HG02610 (cell line): ENCODE results near the gene IGHMBP2.
"Not testable (repeated sequence)": the region's sequence is repeated elsewhere in the genome, so short reads cannot be mapped to it uniquely, and the experiment has no call there.

ENCODE experiments used
- ATAC-seq: cut with Tn5 transposase; IDR thresholded peaks from one replicate; pipeline ENCODE4 v1.9.1; 2021; ENCODE audit warnings: mild to moderate bottlenecking, moderate library complexity; ENCODE audit not compliant: unreplicated experiment

IGHMBP2 gene

DNA sequence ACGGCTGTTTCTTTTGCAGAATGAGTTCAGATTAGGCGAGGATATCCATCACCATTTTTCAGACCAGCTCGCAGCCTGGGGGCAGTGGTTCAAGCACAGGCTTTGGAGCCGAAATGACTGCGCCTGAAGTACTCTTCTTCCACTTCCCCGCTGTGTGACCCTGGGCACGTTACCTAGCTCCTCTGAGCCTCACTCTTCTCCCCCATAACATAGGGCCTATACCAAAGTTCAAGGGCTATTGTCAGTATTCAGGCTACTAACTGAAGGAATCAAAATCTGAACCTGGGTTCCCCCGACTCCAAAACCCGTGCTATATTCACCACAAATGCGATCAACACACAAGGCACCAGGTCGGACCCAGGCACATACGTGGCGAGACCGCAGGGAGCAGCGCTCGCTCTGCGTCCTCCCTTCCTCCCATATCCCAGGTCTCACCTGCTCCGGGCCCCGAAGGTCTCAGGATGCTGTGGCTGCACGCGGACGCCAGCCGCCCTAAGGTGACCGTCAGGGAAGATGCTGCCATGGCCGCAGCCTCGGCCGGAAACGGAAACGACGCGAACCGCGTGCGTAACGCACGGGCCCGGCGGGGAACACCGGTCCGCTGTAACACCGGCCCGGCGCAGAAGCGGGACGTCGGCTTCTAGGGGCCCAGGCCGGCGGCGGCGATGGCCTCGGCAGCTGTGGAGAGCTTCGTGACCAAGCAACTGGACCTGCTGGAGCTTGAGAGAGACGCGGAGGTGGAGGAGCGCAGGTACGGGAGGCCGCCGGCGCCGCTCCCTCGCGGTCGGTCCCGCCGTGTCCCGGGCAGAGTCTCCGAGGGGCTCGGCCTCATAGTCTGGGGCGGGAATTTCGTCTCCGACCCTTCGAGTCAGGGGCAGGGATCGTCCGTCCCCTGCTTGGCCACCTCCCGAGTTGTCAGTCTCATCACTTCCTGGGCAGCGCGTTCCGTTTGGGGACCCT, at the start of gene IGHMBP2, which contains the start of gene MRPL21:
Gene IGHMBP2, plus strand, starts transcription at position 604 of the 960 bp plus-strand sequence. Its CDS starts 62 bp downstream, at position 666.
Gene MRPL21, minus strand, starts transcription at position 545 of the 960 bp plus-strand sequence. Its CDS starts 22 bp downstream, at position 523.
- ATAC-seq = peak; percentile 81

DNA sequence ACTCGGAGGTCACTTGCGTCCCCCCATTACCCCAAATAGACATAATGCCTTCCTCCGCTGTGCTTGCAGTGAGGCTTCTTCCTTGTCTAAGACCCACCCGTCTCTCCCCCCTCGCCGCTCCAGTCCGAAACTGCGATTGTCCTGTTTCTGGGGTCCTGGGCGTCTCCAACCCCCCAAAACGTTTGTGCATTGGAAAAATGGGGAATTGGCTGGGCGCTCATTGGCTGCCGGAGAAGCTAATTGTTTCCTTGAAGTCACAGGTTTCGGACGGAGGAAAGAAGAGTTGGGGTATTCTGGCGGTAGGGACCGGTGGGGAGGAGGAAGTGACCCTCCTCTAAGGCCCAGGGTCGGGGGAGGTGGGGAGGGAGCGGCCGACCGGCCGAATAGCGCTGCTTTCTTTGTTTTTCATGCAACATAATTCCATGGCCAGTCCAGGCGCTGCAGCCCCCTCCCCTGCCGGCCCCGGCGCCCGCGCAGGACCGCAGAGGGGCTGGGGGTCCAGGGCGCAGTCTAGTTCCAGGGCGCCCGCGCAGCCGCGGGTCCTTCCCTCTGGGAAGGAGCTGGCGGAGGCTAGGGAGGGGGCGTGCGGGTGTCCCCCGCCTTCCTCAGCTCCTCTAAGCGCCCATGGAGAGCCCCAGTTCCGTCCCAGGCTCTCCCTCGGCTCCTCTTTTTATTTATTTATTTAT, 49.3 kb upstream of the IGHMBP2 start:
- ATAC-seq = no peak

DNA sequence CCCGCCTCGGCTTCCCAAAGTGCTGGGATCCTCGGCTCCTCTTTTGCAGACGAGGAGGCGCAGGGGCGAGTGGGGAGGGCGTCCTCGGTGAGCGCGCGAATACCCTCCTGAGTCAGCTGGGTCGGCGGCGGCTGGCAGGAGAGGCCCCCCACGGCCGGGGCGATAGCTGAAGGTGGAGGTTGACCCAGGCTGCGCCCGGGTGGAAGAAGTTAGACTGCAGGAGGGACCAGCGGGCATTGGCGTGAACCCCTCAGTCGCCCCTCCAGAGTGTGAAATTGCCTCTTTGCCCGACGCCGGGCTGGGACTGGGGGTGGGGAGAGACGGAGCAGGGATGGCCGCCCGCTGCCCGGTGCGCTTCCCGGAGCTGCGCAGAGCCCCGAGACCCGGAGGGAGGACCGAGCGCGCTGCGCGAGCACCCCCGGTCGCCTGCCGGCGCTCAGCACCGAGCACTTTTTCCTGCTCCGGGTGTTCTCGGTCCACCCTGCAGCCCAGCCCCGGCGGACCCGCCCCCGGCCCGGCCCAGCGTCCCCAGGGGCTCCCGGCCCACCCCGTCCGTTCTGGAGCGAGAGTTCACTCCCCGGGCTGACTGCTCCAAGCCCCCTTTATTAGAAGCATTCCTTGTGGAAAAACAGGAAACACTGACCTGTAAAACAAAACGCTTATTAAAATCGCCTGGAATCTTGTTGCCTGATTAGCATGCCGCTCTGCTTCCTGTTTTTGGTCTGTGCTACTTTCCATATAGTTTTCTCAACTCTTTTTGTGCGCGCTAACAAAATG, 48.3 kb upstream of the IGHMBP2 start:
- no peak for ATAC-seq

DNA sequence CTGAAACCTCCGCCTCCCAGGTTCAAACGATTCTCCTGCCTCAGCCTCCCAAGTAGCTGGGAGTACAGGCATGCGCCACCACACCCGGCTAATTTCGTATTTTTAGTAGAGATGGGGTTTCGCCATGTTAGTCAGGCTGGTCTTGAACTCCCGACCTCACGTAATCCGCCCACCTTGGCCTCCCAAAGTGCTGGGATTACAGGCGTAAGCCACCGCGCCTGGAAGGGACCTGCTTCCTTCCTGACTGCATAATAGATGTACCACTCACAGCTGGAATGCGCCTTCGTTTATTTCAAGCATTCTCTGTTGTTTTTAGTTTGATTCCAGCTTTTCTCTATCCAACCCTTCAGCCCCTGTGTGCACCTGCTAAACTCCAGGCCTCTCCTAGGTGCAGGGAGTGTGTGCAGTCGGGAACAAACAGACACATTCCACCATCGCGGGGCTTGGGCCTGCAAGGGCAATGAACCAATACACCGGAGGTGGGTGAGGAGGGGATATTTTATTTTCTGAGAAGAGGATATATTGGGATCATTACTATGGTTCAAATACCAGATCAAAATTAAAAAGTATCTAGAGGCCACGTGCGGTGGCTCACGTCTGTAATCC, 47.2 kb upstream of the IGHMBP2 start:
- not testable (repeated sequence) for ATAC-seq

DNA sequence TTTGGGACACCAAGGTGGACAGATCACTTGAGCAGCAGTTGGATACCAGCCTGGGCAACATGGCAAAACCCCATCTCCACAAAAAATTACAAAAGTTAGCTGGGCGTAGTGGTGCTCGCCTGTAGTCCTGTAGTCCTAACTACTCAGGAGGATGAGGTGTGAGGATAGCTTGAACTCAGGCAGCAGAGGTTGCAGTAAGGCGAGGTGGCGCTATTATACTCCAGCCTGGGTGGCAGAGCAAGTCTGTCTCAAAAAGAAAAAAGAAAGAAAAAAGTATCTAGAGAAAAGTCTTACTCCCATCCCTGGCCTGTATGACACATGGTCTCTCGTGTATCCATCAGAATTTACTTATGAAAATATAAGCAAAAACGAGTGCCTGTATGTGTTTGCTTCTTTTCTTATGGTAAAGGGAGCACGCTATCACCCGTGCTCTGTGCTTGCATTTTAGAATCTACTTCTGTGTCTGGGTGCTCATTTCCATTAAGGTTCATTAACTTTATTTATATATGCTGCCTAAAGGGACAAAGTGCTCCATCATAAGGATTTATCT, 46.6 kb upstream of the IGHMBP2 start:
- ATAC-seq = no peak

DNA sequence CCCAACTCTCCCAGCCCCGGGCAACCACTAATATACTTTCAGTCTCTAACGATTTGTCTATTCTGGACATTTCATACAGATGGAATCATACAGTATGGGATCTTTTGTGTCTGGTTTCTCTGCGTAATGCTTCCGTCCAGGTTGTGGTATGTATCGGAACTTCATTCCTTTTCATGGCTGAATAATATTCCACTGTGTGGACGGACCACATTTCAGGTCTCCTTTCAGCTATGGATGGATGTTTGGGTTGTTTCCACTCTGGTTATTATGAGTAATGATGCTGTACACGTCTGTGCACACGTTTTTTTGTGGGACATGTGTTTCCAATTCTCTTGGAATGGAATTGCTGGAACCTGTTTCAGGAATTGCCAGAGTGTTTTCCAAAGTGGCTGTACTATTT, 44.6 kb upstream of the IGHMBP2 start:
- ATAC-seq = no peak

DNA sequence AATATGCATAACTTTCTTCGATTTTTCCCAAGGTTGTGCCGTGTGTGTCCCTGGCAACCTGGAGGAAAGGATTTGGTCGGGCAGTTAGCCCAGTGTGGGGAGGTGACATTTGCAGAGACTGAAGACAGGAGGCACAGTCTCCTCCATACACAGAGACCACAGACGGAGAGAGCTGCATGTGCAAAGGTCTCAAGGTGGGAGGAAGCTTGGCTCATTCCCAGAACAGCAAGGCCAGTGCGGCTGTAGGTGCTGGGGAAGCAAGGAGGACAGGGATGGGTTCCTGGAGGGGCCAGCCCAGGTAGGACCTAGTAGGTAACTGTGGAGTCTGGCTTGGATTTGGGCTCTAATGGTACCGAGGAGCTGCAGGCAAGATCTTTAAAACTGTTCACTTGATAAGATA, 41.3 kb upstream of the IGHMBP2 start:
- no peak for ATAC-seq

DNA sequence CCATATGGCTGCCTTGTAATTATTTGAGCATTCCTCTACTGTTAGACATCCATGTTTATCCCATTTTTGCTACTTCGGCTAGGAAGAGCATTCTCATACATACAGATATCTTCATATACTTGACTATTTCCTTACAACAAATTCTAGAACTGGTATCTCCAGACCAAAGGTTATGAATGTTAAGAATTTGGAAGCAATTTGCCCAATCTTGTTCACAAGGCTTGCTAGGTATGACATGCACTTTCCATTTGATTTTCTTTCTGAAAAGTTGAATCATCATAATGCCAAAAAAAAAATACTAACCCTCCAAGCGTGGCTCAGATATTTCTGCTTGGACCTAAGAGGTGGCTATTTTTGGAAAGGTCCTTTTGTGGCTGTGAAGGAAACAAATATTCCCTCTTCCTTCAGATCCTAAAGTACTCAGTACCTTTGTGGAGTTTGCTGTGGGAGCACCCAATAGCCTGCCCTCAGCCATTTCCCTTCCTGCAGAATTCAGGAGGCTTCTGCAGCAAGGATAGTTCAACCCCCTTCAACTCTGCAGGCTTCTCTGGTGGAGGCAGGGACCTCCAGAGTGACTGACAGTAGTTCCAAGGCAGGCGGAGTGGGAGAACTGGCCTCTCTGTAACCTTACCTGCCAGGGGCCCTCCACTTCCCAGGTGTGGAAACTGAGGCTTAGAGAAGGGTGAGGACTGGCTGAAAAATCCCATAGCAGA, 40.0 kb upstream of the IGHMBP2 start:
- ATAC-seq = no peak

DNA sequence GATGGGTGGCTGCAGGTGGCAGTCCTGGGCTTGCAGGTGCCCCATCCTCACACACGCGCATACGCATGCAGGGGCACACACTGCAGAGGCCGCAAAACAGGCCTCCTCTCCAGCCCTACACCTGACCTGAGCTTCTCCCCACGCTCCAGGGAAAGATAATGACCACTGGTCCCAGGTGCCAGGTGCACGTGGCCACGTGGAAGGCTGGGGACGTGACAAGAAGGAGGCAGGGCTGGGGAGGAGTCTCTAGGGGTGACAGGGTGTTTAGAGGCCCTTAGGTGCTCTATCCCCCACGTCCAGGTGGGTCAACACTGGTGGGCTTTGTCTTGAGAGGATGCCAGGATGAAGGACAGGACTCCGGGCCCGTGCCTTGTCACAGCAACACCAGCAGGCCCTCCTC, 38.5 kb upstream of the IGHMBP2 start:
- no peak for ATAC-seq

DNA sequence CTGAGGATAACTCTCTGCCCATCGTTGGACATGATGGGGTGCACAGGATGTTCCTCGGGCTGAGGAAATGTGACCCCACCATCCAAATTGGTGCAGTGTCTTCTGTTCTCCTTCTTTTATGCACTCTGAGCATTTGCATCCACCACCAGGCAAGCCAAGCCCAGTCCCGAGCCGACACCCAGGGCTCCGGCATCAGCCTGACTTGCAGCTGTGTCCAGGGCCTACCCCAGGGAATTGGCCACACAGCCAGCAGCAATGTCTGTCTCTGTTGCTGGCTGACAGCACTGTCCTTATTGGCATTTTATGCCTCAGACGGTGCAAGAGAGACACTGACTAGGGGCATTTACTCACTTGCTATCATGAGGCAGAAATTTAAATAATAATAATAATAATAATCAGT, 36.6 kb upstream of the IGHMBP2 start:
- ATAC-seq = no peak

DNA sequence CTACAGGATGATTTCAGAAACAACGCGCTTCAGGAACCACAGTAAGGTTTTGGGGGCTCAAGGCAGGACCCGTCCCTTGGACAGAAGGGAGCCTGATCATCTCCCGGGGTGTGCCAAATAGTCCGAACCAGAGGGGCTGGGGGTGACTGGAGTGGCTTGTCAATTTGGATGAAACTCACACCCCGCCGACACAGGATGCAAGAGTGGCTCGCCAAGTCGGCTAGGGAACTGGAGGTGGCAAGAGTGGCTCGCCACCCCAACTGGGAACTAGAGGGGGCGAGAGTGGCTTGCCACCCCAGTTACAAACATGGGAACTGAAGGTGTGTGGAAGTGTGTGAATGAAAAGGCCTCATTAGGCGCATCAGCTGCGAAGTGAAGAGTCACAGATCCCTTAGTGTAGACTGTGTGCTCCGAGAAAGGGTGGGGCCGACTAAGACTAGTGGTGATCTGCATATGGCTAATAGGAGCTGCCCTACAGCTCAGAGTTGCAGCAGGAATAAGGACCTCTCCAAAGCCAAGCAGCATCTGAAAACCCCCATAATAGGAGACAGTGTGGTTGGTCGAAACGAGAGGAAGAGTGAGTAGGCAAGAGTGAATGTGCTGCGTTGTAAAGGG, 35.4 kb upstream of the IGHMBP2 start:
- no peak for ATAC-seq

DNA sequence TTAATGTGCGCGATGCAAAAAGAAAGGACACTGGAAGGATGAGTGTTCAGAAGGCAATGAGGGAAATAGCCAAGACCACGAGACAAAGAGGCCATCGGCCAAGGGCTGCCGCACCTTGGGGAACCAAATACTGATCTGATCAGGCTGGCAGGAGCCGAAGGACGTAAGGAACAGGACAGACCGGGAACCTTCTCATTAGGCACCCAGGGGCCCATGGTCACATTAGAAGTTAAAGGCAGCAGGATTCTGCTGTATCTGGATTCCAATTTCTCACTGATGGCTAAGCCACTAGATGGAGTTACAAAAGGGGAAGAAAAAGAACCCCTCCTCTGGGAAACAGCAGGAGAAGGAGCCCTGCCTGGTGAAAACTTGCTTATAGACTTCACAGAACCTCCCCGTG, 33.2 kb upstream of the IGHMBP2 start:
- no peak for ATAC-seq

DNA sequence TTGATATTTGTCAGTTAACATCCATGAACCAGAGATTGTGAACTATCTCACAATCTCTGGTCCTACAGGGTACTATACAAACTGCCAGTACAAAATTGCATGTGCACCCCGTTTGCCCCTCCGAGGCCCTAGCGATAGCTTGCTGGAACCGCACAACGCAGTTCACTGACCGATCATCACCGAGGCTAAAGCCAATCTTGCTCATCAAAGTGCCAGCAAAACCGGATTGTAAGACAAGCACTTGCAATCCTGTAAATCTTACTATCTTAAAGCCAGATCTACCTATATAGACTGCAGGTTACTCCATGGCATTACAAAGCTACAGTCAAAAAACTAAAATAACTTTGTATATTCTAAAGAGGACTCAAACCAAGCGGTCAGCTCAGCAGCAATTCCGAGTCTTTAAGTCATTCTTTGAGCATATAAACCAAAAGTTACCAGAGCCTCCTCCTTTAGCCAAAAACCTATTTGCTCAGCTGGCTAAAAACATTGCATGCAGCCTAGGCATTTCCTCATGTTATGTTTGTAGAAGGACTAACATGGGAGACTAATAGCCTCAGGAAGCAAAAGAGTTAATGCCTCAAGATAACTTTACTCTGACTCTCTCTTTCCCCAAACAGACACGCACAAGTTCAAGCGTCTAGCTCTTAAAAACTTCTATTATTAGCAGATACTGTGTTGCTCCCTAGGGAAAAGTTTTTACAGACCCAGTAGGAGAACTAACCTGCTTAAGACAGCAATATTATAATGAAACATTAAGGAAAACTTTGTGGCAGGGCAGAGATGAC, 31.3 kb upstream of the IGHMBP2 start:
- no peak for ATAC-seq

DNA sequence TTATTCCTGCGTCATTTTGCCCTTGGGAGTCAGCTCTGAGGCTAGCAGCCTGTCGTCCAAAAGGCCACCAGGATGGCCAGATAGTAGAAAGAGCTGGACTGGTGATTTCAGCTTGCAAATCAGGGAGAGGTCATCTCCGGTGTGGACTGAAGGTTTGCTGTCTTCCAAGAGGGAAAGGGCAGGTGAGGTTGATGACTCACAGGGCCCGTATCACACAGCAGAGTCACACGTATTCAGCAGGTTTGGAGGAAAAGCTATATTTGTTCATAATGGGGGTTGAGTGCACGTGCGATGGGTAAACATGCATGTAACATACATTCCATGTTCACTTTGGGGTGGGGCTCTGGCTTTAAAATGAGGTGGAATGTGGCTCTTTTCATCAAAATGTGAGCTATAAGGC, 25.7 kb upstream of the IGHMBP2 start:
- ATAC-seq = no peak

DNA sequence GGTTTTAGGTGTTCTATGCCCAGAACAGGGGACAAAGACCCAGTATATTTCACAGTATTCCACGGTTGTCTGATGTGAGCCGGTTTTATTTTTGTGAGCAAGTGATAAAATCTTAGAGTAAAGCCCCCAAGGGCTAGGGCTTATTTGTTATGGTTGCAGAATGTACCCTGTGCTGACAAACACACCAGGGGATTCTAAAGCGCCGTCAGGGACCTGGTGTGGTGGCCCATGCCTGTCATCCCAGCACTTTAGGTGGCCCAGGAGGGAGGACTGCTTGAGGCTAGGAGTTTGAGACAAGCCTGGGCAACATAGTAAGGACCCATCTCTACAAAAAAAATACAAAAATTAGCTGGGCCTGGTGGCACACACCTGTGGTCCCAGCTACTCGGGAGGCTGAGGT, 22.8 kb upstream of the IGHMBP2 start:
- no peak for ATAC-seq

DNA sequence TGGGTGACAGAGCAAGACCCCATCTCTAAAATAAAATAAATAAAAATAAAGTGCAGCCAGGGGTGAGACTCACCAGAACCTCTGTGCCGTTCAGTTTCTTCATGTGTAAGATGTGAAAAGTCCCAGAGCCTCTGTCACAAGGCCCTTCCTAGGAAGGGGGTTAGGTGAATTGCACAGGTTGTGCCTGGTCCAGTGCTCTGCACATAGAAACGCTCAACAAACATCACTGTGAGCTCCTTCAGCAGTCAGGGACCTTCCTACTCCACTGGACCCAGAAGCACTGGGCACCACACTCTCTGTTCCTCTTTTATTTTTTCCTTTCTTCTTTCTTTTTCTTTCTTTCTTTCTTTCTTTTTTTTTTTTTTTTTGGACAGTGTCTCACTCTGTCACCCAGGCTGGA, 22.4 kb upstream of the IGHMBP2 start:
- ATAC-seq = no peak

DNA sequence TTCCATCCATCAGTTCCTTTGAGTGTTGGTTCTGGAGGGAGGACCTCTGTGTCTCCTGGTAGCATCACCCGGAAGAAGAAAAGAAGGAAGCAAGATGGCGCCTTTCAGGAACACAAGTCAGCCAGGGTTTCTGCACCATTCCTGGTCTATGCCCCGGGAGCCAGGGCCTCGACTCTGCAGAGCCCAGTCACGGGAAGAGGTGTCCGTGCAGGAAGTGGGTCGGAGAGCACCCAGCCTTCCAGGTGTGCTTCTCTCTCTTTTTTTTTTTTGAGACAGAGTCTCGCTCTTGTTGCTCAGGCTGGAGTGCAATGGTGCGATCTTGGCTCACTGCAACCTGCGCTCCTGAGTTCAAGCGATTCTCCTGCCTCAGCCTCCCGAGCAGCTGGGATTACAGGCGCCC, 21.3 kb upstream of the IGHMBP2 start:
- no peak for ATAC-seq

DNA sequence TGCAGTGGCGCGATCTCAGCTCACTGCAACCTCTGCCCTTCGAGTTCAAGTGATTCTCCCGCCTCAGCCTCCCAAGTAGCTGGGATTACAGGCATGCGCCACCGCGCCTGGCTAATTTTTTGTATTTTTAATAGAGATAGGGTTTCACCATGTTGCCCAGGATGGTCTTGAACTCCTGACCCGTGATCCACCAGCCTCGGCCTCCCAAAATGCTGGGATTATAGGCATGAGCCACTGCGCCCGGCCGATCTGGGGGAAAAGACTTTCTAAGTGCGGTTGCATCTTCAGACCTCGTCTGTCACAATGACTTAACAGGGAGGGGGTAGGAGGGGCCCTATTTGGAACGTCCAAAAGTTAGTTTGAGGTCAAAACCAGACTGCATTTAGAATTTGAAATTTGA, 18.9 kb upstream of the IGHMBP2 start:
- ATAC-seq = not testable (repeated sequence)
